Testis (tissue), 2 donors: ENCODE results near the gene SPTBN4.

Experiments used
- POLR2A ChIP-seq: fragments of 450-650 bp; IDR thresholded peaks from one replicate; pipeline ENCODE4 v1.6.1; 2017; ENCODE audit warnings: antibody characterized with exemption, mild to moderate bottlenecking, moderate library complexity
- TF ChIP-seq, protein P1 (sequence below), 3 experiments: fragments of 450-650 bp in 2 of 3; fragments of 200-600 bp in 1 of 3; sonication (generic) in 1 of 3; IDR thresholded peaks; one replicate each; pipeline ENCODE4 v1.5.1; 2016 to 2019; ENCODE audit warnings: antibody characterized with exemption in 3 of 3, mild to moderate bottlenecking in 2 of 3, moderate library complexity in 1 of 3

DNA sequence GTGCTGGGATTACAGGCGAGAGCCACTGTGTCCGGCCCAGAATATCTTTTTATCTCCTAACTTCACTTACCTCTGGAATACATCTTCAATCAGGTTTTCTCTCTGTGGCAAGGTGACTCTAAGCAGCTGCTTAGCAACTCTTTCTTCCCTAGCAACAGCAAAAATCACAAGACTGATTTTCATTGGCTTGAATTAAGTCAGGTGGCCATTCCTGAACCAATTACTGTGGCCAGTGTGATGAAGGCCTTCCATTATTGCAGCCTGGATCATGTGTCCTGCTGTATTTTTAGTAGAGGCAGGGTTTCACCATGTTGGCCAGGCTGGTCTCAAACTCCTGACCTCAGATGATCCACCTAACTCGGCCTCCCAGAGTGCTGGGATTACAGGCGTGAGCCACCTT, 125.4 kb downstream of the SPTBN4 start:
- TF ChIP-seq, protein P1, sequence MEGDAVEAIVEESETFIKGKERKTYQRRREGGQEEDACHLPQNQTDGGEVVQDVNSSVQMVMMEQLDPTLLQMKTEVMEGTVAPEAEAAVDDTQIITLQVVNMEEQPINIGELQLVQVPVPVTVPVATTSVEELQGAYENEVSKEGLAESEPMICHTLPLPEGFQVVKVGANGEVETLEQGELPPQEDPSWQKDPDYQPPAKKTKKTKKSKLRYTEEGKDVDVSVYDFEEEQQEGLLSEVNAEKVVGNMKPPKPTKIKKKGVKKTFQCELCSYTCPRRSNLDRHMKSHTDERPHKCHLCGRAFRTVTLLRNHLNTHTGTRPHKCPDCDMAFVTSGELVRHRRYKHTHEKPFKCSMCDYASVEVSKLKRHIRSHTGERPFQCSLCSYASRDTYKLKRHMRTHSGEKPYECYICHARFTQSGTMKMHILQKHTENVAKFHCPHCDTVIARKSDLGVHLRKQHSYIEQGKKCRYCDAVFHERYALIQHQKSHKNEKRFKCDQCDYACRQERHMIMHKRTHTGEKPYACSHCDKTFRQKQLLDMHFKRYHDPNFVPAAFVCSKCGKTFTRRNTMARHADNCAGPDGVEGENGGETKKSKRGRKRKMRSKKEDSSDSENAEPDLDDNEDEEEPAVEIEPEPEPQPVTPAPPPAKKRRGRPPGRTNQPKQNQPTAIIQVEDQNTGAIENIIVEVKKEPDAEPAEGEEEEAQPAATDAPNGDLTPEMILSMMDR (IDR thresholded peaks at IDR 0.05): no peak
- no peak for TF ChIP-seq POLR2A
